ENCODE results near the gene NDFIP2. TPM values are rescaled to one million over a fixed set of nuclear protein-coding genes. Genes with fewer than 3 reads are reported as not detected.

Gene NDFIP2
- total RNA-seq, 1 experiment from 2014 or later: 23.1 TPM

DNA sequence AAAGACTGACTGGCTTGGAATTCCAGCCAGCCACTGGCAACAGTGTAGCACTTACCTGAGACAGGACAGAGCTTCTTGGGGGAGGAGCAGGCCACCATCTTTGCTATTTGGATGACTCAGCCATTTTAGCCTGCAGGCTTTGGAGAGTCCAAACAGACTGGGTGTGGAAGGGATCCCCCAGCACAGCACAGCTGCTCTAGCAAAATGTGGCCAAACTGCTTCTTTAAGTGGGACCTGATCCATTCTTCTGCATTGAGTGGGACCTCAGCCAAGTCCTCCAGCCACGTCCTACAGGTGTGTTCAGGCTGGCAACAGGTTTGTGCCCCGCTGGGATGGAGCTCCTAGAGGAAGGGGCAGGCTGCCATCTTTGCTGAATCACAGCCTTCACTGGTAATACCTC lies 80.0 kb downstream of the NDFIP2 start (continued):
- TF ChIP-seq ZNF396 (CRISPR knock-in tag; IDR thresholded peaks at IDR 0.05; ENCODE audit: borderline replicate concordance) (no peak), ZNF671 (CRISPR knock-in tag; IDR thresholded peaks at IDR 0.05) (no peak), CREM (CRISPR knock-in tag; IDR thresholded peaks at IDR 0.05) (no peak)
- TF ChIP-seq, protein P1, sequence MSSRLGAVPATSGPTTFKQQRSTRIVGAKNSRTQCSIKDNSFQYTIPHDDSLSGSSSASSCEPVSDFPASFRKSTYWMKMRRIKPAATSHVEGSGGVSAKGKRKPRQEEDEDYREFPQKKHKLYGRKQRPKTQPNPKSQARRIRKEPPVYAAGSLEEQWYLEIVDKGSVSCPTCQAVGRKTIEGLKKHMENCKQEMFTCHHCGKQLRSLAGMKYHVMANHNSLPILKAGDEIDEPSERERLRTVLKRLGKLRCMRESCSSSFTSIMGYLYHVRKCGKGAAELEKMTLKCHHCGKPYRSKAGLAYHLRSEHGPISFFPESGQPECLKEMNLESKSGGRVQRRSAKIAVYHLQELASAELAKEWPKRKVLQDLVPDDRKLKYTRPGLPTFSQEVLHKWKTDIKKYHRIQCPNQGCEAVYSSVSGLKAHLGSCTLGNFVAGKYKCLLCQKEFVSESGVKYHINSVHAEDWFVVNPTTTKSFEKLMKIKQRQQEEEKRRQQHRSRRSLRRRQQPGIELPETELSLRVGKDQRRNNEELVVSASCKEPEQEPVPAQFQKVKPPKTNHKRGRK (CRISPR knock-in tag; IDR thresholded peaks at IDR 0.05; ENCODE audit: borderline replicate concordance): no peak
- TF ChIP-seq, protein P2, sequence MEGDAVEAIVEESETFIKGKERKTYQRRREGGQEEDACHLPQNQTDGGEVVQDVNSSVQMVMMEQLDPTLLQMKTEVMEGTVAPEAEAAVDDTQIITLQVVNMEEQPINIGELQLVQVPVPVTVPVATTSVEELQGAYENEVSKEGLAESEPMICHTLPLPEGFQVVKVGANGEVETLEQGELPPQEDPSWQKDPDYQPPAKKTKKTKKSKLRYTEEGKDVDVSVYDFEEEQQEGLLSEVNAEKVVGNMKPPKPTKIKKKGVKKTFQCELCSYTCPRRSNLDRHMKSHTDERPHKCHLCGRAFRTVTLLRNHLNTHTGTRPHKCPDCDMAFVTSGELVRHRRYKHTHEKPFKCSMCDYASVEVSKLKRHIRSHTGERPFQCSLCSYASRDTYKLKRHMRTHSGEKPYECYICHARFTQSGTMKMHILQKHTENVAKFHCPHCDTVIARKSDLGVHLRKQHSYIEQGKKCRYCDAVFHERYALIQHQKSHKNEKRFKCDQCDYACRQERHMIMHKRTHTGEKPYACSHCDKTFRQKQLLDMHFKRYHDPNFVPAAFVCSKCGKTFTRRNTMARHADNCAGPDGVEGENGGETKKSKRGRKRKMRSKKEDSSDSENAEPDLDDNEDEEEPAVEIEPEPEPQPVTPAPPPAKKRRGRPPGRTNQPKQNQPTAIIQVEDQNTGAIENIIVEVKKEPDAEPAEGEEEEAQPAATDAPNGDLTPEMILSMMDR (IDR thresholded peaks at IDR 0.05): no peak
- TF ChIP-seq, protein P3, sequence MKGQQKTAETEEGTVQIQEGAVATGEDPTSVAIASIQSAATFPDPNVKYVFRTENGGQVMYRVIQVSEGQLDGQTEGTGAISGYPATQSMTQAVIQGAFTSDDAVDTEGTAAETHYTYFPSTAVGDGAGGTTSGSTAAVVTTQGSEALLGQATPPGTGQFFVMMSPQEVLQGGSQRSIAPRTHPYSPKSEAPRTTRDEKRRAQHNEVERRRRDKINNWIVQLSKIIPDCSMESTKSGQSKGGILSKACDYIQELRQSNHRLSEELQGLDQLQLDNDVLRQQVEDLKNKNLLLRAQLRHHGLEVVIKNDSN (CRISPR knock-in tag; IDR thresholded peaks at IDR 0.05): no peak
- TF ChIP-seq, protein P4, sequence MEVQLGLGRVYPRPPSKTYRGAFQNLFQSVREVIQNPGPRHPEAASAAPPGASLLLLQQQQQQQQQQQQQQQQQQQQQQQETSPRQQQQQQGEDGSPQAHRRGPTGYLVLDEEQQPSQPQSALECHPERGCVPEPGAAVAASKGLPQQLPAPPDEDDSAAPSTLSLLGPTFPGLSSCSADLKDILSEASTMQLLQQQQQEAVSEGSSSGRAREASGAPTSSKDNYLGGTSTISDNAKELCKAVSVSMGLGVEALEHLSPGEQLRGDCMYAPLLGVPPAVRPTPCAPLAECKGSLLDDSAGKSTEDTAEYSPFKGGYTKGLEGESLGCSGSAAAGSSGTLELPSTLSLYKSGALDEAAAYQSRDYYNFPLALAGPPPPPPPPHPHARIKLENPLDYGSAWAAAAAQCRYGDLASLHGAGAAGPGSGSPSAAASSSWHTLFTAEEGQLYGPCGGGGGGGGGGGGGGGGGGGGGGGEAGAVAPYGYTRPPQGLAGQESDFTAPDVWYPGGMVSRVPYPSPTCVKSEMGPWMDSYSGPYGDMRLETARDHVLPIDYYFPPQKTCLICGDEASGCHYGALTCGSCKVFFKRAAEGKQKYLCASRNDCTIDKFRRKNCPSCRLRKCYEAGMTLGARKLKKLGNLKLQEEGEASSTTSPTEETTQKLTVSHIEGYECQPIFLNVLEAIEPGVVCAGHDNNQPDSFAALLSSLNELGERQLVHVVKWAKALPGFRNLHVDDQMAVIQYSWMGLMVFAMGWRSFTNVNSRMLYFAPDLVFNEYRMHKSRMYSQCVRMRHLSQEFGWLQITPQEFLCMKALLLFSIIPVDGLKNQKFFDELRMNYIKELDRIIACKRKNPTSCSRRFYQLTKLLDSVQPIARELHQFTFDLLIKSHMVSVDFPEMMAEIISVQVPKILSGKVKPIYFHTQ (CRISPR knock-in tag; IDR thresholded peaks at IDR 0.05): no peak

DNA sequence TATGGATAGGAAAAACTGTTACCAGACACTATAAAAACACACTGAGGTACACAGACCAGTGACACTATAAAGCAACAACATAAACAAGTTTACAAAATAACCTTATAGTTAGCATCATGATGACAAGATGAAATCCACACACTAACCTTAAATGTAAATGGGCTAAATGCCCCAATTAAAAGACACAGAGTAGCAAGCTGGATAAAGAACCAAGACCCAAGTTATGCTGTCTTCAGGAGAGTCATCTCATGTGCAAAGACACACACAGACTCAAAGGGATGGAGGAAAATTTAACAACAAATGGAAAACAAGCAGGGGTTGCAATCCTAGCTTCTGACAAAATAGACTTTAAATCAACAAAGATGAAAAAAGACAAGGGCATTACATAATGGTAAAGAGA lies 81.6 kb downstream of the NDFIP2 start:
- peaks cover 47% of the 10 kb centered on the region for H3K36me3 Mint-ChIP-seq
- no peaks in the 10 kb centered on the region for H3K4me1 Mint-ChIP-seq
- peaks cover 6% of the 10 kb centered on the region; the same call in 1 of the 2 replicates for H3K27me3 Mint-ChIP-seq (ENCODE audit: low read depth)
- CTCF ChIA-PET: no interaction called here
- no peak overlapping the region for H3K27ac Mint-ChIP-seq
- POLR2A ChIA-PET: no interaction called here
- no peak for DNase-seq (ENCODE audit: low spot score)
- no peak for ATAC-seq
- no peak for TF ChIP-seq ZNF423 (CRISPR knock-in tag; IDR thresholded peaks at IDR 0.05)
- no peak for TF ChIP-seq FOXJ3 (CRISPR knock-in tag; IDR thresholded peaks at IDR 0.05; ENCODE audit: borderline replicate concordance)
- no peak for TF ChIP-seq TEAD4 (CRISPR knock-in tag; IDR thresholded peaks at IDR 0.05)
- no peak for TF ChIP-seq EMX1 (CRISPR knock-in tag; IDR thresholded peaks at IDR 0.05)
- TF ChIP-seq, protein P5, sequence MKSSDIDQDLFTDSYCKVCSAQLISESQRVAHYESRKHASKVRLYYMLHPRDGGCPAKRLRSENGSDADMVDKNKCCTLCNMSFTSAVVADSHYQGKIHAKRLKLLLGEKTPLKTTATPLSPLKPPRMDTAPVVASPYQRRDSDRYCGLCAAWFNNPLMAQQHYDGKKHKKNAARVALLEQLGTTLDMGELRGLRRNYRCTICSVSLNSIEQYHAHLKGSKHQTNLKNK (CRISPR knock-in tag; IDR thresholded peaks at IDR 0.05): no peak
- no peak for TF ChIP-seq GRHL2 (CRISPR knock-in tag; IDR thresholded peaks at IDR 0.05; ENCODE audit: insufficient replicate concordance, severe bottlenecking)
- H3K9me3 Mint-ChIP-seq: peaks cover 68% of the 10 kb centered on the region
- no peak overlapping the region for H3K4me3 Mint-ChIP-seq

DNA sequence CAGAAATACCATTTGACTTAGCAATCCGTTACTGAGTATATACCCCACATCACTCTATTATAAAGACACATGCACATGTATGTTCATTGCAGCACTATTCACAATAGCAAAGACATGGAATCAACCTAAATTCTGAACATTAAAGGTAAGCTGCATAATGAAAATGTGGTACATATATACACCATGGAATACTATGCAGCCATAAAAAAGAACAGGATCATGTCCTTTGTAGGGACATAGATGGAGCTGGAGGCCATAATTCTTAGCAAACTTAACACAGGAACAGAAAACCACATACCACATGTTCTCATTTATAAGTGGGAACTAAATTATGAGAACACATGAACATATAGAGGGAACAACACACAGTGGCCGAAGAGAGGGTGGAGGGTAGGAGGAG lies 85.2 kb downstream of the NDFIP2 start:
- Mint-ChIP-seq H3K27ac (no peak overlapping the region), H3K4me1 (no peaks in the 10 kb centered on the region), H3K36me3 (peaks cover 23% of the 10 kb centered on the region), H3K27me3 (ENCODE audit: low read depth) (peaks cover 6% of the 10 kb centered on the region; the same call in 1 of the 2 replicates), H3K4me3 (no peak overlapping the region), H3K9me3 (peaks cover 46% of the 10 kb centered on the region)
- TF ChIP-seq EMX1 (CRISPR knock-in tag; IDR thresholded peaks at IDR 0.05) (no peak), ZNF121 (CRISPR knock-in tag; IDR thresholded peaks at IDR 0.05) (no peak), ZNF416 (CRISPR knock-in tag; IDR thresholded peaks at IDR 0.05) (no peak), NR1H2 (CRISPR knock-in tag; IDR thresholded peaks at IDR 0.05) (no peak), HMGA2 (CRISPR knock-in tag; IDR thresholded peaks at IDR 0.05) (no peak), ZNF263 (CRISPR knock-in tag; IDR thresholded peaks at IDR 0.05; ENCODE audit: low read depth) (no peak)
- TF ChIP-seq, protein P6, sequence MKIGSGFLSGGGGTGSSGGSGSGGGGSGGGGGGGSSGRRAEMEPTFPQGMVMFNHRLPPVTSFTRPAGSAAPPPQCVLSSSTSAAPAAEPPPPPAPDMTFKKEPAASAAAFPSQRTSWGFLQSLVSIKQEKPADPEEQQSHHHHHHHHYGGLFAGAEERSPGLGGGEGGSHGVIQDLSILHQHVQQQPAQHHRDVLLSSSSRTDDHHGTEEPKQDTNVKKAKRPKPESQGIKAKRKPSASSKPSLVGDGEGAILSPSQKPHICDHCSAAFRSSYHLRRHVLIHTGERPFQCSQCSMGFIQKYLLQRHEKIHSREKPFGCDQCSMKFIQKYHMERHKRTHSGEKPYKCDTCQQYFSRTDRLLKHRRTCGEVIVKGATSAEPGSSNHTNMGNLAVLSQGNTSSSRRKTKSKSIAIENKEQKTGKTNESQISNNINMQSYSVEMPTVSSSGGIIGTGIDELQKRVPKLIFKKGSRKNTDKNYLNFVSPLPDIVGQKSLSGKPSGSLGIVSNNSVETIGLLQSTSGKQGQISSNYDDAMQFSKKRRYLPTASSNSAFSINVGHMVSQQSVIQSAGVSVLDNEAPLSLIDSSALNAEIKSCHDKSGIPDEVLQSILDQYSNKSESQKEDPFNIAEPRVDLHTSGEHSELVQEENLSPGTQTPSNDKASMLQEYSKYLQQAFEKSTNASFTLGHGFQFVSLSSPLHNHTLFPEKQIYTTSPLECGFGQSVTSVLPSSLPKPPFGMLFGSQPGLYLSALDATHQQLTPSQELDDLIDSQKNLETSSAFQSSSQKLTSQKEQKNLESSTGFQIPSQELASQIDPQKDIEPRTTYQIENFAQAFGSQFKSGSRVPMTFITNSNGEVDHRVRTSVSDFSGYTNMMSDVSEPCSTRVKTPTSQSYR (CRISPR knock-in tag; IDR thresholded peaks at IDR 0.05): no peak
- TF ChIP-seq, protein P7, sequence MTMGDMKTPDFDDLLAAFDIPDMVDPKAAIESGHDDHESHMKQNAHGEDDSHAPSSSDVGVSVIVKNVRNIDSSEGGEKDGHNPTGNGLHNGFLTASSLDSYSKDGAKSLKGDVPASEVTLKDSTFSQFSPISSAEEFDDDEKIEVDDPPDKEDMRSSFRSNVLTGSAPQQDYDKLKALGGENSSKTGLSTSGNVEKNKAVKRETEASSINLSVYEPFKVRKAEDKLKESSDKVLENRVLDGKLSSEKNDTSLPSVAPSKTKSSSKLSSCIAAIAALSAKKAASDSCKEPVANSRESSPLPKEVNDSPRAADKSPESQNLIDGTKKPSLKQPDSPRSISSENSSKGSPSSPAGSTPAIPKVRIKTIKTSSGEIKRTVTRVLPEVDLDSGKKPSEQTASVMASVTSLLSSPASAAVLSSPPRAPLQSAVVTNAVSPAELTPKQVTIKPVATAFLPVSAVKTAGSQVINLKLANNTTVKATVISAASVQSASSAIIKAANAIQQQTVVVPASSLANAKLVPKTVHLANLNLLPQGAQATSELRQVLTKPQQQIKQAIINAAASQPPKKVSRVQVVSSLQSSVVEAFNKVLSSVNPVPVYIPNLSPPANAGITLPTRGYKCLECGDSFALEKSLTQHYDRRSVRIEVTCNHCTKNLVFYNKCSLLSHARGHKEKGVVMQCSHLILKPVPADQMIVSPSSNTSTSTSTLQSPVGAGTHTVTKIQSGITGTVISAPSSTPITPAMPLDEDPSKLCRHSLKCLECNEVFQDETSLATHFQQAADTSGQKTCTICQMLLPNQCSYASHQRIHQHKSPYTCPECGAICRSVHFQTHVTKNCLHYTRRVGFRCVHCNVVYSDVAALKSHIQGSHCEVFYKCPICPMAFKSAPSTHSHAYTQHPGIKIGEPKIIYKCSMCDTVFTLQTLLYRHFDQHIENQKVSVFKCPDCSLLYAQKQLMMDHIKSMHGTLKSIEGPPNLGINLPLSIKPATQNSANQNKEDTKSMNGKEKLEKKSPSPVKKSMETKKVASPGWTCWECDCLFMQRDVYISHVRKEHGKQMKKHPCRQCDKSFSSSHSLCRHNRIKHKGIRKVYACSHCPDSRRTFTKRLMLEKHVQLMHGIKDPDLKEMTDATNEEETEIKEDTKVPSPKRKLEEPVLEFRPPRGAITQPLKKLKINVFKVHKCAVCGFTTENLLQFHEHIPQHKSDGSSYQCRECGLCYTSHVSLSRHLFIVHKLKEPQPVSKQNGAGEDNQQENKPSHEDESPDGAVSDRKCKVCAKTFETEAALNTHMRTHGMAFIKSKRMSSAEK (CRISPR knock-in tag; IDR thresholded peaks at IDR 0.05; ENCODE audit: borderline replicate concordance): no peak
- ATAC-seq (no peak), DNase-seq (ENCODE audit: low spot score) (no peak)
- POLR2A ChIA-PET: no interaction called here
- CTCF ChIA-PET: no interaction called here

All from WTC11 (cell line).